ENCODE results near the gene INTS2. TPM values are rescaled to one million over a fixed set of nuclear protein-coding genes. Genes with fewer than 3 reads are reported as not detected.

INTS2 gene
- total RNA-seq, 8 experiments from 2014 or later, result 11.2 to 16.8 (median 11.9) TPM

Other genes with a start within 250 kb of the INTS2 start
- gene BRIP1, start 64.5 kb downstream of the INTS2 start, total RNA-seq, result 10 to 100 TPM in 3 of 8 experiments, 1 to 10 TPM in 2, under 1 TPM in 3; 0.50 to 11.9 (median 1.0) TPM
- 100 to 1,000 TPM in 1 of 8 experiments, 10 to 100 TPM in 7; 29.6 to 115 (median 38.0) TPM for gene MED13, start 137.3 kb upstream of the INTS2 start, total RNA-seq

All from motor neuron (in vitro differentiated cells).